NCI-H524 (cell line): ENCODE measurements around the gene CUEDC2.

Experiments
- DNase-seq, 2 experiments: peaks; one replicate each; lab custom pipeline; 2025; lab: John Stamatoyannopoulos, UW

CUEDC2 gene, protein sequence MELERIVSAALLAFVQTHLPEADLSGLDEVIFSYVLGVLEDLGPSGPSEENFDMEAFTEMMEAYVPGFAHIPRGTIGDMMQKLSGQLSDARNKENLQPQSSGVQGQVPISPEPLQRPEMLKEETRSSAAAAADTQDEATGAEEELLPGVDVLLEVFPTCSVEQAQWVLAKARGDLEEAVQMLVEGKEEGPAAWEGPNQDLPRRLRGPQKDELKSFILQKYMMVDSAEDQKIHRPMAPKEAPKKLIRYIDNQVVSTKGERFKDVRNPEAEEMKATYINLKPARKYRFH

GRCh38 chr10:102432162-102432950 is at the start of gene CUEDC2:
TSS of gene CUEDC2 (minus strand) at chr10:102432574. CDS start at chr10:102425188, 7,386 bp downstream.
- DNase-seq: peak; percentile 70 to 87

DNA sequence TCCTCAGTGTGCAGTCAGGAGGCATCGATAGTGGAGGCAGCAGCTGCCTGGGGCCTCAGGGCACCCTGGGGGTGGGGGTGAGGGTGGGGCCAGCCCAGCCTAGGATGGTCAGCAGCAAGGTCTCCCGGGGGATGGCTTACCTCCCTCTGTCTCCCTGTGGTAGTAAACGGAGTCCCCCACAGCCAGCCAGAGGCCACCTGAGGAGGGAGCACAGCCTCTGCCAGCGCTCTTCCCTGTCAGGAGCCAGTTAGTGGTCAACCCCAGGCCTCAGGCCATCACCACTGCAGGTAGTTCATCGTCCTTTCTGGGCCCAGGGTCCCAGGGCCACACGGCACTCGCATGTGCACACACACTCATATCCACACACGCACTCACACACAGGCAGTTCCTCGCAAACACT is 48.0 kb upstream of the CUEDC2 start:
- DNase-seq: no peak

DNA sequence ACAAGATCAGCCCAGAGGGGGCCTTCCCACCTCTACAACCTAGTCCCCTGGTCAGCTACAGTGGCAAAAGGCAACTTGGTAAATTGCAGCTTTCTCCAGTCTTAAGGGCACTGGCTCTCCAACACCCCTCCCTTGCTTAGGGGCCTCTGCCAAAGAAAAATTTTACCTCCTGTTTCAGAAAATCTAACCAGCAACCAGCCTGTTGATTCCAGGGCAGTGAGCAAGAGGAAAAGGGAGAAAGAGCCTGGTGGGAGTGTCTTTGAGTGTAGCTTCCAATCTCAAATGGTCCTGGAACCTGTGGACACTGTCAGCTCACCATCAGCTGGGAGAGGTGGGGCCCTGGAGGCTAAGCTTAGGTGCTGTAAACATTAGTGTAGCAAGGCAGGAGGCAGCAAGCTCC is 47.3 kb upstream of the CUEDC2 start:
- no peak for DNase-seq

DNA sequence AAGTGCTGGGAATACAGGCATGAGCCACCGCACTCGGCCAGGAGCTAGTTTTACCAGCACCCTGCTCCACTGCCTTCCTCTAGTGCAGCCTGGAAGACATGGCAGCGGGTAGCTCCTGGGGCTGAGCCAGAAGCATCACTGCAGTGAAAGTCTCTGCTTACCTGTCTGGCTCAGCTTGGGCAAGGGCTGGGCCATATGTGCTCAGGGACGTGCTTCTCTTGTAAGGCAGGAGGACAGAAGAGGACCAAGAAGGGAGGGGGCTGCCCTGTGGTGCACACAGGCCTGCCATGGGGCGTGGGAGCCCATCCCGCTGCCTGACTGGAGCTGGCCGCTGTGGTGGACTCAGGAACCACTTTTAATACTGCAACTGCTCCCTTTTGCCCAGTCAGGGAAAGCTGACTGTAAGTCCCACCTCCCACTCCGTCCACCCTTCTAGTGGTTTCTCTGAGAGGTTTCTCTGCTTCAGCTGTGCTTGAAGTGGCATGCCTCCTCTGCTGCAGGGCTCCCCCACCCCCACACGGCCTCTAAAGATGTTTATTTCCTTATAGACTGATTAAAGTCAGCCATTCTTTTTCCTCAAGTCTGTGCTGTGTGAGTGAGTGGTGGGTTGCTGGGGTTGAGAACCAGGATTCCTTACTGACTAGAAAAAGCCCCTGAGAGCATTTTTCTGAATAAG is 44.2 kb upstream of the CUEDC2 start:
- no peak for DNase-seq

- no peak for DNase-seq
These were observed 43.2 kb upstream of the CUEDC2 start for GRCh38 chr10:102475451-102476040.

DNA sequence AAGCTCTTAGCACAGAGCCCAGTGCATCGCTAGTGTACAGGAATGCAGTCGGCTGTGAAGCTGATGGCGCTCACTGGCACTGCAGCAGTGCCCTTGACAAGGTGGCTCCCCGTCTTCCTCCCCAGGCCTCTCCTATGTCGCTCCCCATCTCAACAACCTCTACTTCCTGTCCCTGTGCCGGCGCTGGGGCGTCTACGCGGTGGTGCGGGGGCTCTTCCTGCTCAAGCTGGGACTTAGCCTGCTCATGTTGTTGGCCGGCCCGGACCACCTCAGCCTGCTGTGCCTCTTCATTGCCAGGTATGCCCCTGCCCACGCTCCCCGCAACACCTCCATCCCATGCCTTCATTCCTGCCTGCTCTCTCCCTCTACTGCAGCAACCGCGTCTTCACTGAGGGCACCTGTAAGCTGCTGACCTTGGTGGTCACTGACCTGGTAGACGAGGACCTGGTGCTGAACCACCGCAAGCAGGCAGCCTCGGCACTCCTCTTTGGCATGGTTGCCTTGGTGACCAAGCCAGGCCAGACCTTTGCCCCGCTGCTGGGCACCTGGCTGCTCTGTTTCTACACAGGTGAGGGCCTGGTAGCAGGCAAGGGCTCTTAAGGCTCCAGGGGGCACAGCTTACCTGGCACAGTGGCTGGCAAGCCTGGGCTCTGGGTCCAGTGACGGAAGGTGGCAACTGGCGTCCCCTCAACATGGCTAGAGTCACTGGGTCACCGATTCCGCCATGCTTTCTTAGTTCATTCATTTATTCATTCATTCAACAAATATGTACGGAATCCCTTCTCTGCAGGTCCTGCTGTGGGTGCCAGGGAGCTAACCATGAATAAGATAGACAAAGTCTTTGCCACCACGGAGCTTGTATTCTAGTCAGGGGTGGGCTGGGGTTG is 41.3 kb upstream of the CUEDC2 start:
- DNase-seq: no peak

- no peak for DNase-seq
These were observed 38.5 kb upstream of the CUEDC2 start for GRCh38 chr10:102470579-102471546.

GRCh38 chr10:102468683-102469082 is 36.3 kb upstream of the CUEDC2 start:
- DNase-seq: no peak

- DNase-seq: no peak
These were observed 35.6 kb upstream of the CUEDC2 start for GRCh38 chr10:102467971-102468438.

- DNase-seq: no peak
These were observed 34.9 kb upstream of the CUEDC2 start for GRCh38 chr10:102467318-102467717.

GRCh38 chr10:102465466-102465865 is 33.1 kb upstream of the CUEDC2 start:
- no peak for DNase-seq

- DNase-seq: no peak
These were observed 31.6 kb upstream of the CUEDC2 start for GRCh38 chr10:102463983-102464382.

DNA sequence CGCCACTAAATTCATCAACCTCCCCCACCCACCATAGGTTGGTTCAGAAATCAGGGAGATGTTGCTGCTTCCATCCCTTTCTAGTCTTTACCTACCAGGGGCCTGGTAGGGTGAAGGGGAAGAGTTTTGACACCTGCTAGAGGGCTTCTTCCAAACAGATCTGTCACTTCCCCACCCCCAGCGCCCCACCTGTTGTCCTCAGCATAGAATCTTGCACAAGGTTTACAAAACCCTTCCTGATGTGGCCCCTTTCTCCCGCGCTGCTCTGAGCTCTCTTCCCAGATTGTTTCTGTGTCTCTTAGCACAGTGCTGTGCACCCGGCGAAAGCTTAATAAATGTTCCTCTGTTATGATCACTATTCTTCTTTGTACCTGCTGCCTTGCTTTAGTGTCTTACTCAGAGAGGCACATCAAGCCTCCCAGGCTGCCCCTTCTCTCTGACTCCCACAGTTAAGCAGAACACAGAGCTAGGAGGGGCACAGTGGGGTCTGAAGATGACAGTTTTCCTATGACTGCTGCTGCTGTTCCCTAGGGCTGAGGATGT is 30.2 kb upstream of the CUEDC2 start:
- no peak for DNase-seq

GRCh38 chr10:102461187-102462054 is 29.0 kb upstream of the CUEDC2 start:
- DNase-seq: peak; percentile 33 to 79

DNA sequence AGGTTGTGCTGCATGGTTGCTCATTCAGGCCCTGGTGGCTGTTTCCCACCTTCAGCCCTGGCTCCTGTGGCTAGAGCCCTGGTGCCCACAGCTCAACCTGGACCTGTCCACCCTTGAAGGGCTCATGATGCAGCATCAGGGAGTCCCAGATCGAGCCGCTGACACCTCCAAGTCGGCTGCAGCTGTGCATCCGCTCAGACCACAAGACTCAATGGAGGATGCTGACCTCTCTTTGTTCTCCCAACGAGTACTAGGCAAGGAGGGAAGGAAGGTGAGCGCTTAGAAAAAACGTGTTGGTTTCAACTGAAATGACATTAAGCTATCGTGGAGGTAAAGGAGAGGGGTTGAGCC is 28.4 kb upstream of the CUEDC2 start:
- no peak for DNase-seq

DNA sequence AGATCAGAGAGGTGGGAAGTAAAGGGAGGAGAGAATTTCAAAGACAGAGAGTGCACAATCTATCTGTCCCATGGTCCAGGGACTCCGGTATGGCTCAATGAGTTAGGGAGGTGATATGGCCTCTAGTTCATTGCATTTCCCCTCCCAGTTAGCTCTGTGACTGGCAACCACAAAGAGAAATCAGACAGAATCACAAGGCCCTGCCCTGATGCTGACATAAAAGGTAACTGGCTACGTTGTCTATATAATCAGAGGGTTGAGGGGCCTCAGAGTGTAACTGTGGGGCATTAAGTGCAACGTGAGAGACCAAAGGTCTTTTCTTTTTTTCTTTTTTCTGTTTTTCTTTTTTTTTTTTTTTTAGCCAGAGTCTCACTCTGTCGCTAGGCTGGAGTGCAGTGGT is 26.3 kb upstream of the CUEDC2 start:
- DNase-seq: no peak

GRCh38 chr10:102457591-102458150 is 25.3 kb upstream of the CUEDC2 start:
- DNase-seq: peak; percentile 73 to 77

- peak; percentile 10 to 70 for DNase-seq
These were observed 23.6 kb upstream of the CUEDC2 start for GRCh38 chr10:102455893-102456471.
